GM13977 (cell line): ENCODE data around the gene DET1.
"Not testable (repeated sequence)": the region's sequence is repeated elsewhere in the genome, so short reads cannot be mapped to it uniquely, and the experiment has no call there.

Experiments
- DNase-seq: peaks from one replicate; pipeline ENCODE4 v3.0.0; 2012; ENCODE audit warnings: low spot score
- in situ Hi-C: fragments of 300-500 bp; cut with MboI; formaldehyde crosslinking; loops from one replicate; pipeline ENCODE4 v1.12.0; 2022; ENCODE audit warnings: low sequenced_read_pairs, low pct_unique_long_range_greater_than_20kb, mixed read lengths, inconsistent platforms; ENCODE audit not compliant: unreplicated experiment
- TF ChIP-seq, protein P1 (sequence below): IDR thresholded peaks from 2 replicates; pipeline ENCODE4 v1.5.1; 2012; ENCODE audit warnings: mild to moderate bottlenecking, control low read depth; ENCODE audit not compliant: insufficient read depth; ENCODE audit errors: extremely low read depth, missing control alignments

DET1 gene

DNA sequence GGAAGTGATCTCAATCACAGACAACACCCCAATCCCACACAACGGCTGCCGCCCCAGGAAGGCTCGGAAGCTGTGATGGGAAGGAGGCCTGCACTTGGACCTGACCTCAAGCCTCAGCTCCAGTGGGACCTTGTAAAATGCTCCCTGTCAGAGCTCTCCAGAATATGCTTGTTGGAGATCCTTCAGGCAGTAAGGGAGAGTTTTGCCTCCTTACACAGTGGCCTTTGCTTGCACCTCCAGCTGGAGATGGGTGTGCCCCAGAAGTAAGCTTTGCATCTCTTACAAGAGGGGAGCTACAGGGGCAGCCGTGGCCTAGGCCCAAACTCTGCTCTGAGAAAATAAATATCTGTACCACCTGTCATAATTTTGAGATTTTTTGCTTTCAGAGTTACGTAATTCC lies 68.6 kb downstream of the DET1 start:
- DNase-seq, result no peak
- in situ Hi-C loops, result loop anchor here (25.0 kb wide), 1 partner anchor 359 kb away; no protein-coding TSS in a partner anchor
- TF ChIP-seq, protein P1, sequence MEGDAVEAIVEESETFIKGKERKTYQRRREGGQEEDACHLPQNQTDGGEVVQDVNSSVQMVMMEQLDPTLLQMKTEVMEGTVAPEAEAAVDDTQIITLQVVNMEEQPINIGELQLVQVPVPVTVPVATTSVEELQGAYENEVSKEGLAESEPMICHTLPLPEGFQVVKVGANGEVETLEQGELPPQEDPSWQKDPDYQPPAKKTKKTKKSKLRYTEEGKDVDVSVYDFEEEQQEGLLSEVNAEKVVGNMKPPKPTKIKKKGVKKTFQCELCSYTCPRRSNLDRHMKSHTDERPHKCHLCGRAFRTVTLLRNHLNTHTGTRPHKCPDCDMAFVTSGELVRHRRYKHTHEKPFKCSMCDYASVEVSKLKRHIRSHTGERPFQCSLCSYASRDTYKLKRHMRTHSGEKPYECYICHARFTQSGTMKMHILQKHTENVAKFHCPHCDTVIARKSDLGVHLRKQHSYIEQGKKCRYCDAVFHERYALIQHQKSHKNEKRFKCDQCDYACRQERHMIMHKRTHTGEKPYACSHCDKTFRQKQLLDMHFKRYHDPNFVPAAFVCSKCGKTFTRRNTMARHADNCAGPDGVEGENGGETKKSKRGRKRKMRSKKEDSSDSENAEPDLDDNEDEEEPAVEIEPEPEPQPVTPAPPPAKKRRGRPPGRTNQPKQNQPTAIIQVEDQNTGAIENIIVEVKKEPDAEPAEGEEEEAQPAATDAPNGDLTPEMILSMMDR, result no peak

- no peak for DNase-seq
- TF ChIP-seq, protein P1, result no peak
- in situ Hi-C loops, result loop anchor here (25.0 kb wide), 1 partner anchor 360 kb away; no protein-coding TSS in a partner anchor
Observed at GRCh38 chr15:88477126-88477525, 69.4 kb downstream of the DET1 start.

GRCh38 chr15:88476635-88477060 lies 69.8 kb downstream of the DET1 start:
- in situ Hi-C loops, result loop anchor here (25.0 kb wide), 1 partner anchor 361 kb away; no protein-coding TSS in a partner anchor
- TF ChIP-seq, protein P1, result peak; percentile 44
- DNase-seq, result no peak

GRCh38 chr15:88473661-88474293 lies 72.7 kb downstream of the DET1 start:
- DNase-seq, in situ Hi-C loops: not testable (repeated sequence)

DNA sequence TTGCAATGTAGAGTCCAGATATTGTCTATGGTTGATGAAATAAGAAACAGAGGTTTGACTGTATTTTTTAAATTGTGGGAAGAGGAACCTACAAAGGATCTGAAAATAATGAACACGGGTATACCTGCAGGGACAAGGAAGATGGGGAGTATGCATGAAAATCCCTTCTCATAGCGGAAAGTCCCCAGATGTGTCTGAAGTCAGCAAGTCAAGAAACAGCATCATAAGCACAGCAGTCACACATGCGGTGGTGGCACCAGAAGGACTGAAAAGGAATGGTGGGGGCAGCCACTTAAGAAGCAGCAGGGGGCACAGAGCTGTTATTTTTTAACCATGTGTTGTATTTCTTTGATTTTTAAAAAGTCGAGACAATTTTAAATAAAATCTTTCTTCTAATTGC lies 74.3 kb downstream of the DET1 start:
- in situ Hi-C loops, result no loop called here
- DNase-seq, result peak; percentile 56
- TF ChIP-seq, protein P1, result no peak

DNA sequence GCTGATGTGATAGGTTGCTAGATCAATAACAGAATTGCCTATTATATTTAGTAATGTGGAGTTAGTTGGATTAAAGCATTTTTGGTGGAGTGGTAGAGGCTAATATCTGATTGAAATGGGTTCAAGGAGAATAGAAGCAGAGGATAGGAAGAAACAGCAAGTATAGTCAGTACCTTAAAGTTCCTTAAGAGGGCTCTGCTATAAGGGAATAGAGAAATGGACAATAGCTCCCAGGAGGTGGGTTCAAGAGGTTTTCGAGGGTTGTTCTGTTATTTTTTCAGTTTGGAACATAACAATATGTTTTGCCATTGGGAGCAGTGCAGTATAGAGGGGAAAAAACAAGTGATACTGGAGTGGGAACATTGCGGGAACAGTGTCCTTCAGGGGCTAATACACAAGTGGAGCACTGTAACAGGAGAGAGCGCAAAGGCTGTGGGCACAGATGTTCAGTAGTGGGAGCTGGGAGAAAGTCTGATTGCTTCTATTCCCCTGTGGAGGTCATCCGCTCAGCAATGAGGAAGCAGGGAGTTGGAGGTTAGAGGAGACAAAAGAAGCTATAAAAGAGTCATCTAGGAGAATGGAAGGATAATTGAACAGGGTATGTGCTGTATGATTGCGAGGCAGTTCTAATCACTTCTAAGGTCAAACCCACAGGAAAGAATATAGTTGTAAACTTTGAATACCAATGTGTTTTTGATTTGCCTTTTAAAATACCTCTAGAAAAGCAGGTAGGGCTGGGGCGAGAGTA lies 75.7 kb downstream of the DET1 start:
- in situ Hi-C loops, result no loop called here
- TF ChIP-seq, protein P1, result no peak
- DNase-seq, result no peak

DNA sequence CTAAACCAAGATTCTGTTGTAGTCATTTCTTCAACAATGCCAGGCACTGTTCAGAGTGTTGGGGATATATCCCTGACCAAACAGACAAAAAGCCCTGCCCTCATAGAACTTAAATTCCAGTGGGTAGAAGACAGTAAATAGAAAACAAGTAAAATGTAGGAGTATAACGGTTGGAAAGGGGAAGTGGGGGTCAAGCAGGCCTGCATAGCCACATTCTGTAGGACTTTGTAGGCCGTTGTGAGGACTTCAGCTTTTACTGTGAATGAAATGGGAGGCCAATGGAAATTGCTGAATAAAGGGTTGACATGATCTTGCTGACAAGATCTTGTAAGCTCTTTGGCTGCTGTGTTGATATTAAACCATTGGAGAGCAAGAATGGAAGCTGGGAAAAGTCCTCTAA lies 77.2 kb downstream of the DET1 start:
- TF ChIP-seq, protein P1, result no peak
- in situ Hi-C loops, result loop anchor here (10.0 kb wide), 1 partner anchor 155 kb away; the partner anchor contains the start of gene AEN
- DNase-seq, result no peak

- DNase-seq, result not testable (repeated sequence)
- in situ Hi-C loops, result loop anchor here (10.0 kb wide), 1 partner anchor 156 kb away; the partner anchor contains the start of gene AEN
Observed at GRCh38 chr15:88468721-88469120, 77.8 kb downstream of the DET1 start.
